IMR-90 (cell line): Measurements from ENCODE around the gene RHBDF2. TPM values are rescaled to one million over a fixed set of nuclear protein-coding genes. Genes with fewer than 3 reads are reported as not detected.

ENCODE experiments used
- ATAC-seq: fragments of 200-7000 bp; cut with Tn5 transposase; 2 replicates; pipeline ENCODE4 v1.9.1; 2020; ENCODE audit warnings: low read depth, mild to moderate bottlenecking, moderate library complexity
- BruUV-seq: library from RNA; stranded (reverse); fragments of 400-500 nt; replicated peaks from 2 replicates; lab custom pipeline; 2021; lab: Mats Ljungman, UMichigan
- CTCF ChIA-PET: fragments of 300-600 bp; formaldehyde crosslinking; extraction: SDS; loops from one replicate; lab custom pipeline; 2021; ENCODE audit warnings: antibody characterized with exemption; lab: Yijun Ruan, JAX
- POLR2A ChIA-PET: fragments of 300-600 bp; sonication (Branson Sonifier 250); formaldehyde crosslinking; loops from one replicate; lab custom pipeline; 2022; ENCODE audit warnings: antibody characterized with exemption; ENCODE audit not compliant: unreplicated experiment; lab: Charles Lee
- DNase-seq: peaks from one replicate; pipeline ENCODE4 v3.0.0; 2013
- H2AFZ ChIP-seq: replicated peaks from 2 replicates; pipeline ENCODE3; 2013; ENCODE audit warnings: low read length, mild to moderate bottlenecking; ENCODE audit not compliant: poor library complexity
- H2AK5ac ChIP-seq: 2 replicates; pipeline ENCODE4 v1.6.1; 2013; ENCODE audit warnings: low read depth, low read length, inconsistent platforms
- H2AK9ac ChIP-seq: replicated peaks from 2 replicates; pipeline ENCODE3; 2013; ENCODE audit warnings: mild to moderate bottlenecking, low read depth, low read length, moderate library complexity; ENCODE audit not compliant: poor library complexity
- H2BK120ac ChIP-seq: 2 replicates; pipeline ENCODE4 v1.6.1; 2013; ENCODE audit warnings: low read depth, low read length, inconsistent platforms
- H2BK15ac ChIP-seq: 3 replicates; pipeline ENCODE4 v1.6.1; 2013; ENCODE audit warnings: low read depth, low read length, inconsistent platforms
- H2BK20ac ChIP-seq: 2 replicates; pipeline ENCODE4 v1.6.1; 2013; ENCODE audit warnings: low read depth, mild to moderate bottlenecking, inconsistent platforms, low read length, moderate library complexity
- H2BK5ac ChIP-seq: 2 replicates; pipeline ENCODE4 v1.6.1; 2013; ENCODE audit warnings: mild to moderate bottlenecking, low read depth, low read length, inconsistent platforms; ENCODE audit not compliant: poor library complexity, severe bottlenecking
- H3K14ac ChIP-seq: replicated peaks from 2 replicates; pipeline ENCODE4 v1.6.1; 2013; ENCODE audit warnings: low read depth, low read length, inconsistent platforms
- H3K18ac ChIP-seq: 2 replicates; pipeline ENCODE4 v1.6.1; 2013; ENCODE audit warnings: low read depth, low read length, control low read depth
- H3K23ac ChIP-seq: 2 replicates; pipeline ENCODE4 v1.6.1; 2013; ENCODE audit warnings: low read depth, low read length, inconsistent platforms
- H3K27ac ChIP-seq: 2 replicates; pipeline ENCODE4 v1.5.1; 2013; ENCODE audit warnings: mild to moderate bottlenecking, control low read depth, low read length; ENCODE audit not compliant: insufficient read depth
- H3K27me3 ChIP-seq: 2 replicates; pipeline ENCODE4 v1.6.1; 2013; ENCODE audit warnings: low read length; ENCODE audit not compliant: control insufficient read depth, insufficient read depth
- H3K36me3 ChIP-seq: 2 replicates; pipeline ENCODE4 v1.6.1; 2013; ENCODE audit warnings: low read length, mixed read lengths; ENCODE audit not compliant: control insufficient read depth, insufficient read depth
- H3K4ac ChIP-seq: 2 replicates; pipeline ENCODE4 v1.6.1; 2013; ENCODE audit warnings: low read depth, low read length, inconsistent platforms
- H3K4me1 ChIP-seq: 2 replicates; pipeline ENCODE4 v1.6.1; 2013; ENCODE audit warnings: low read length, mixed read lengths; ENCODE audit not compliant: control insufficient read depth, insufficient read depth
- H3K4me2 ChIP-seq: 2 replicates; pipeline ENCODE4 v1.6.1; 2013; ENCODE audit warnings: low read depth, mild to moderate bottlenecking, control low read depth, low read length, moderate library complexity
- H3K4me3 ChIP-seq: 2 replicates; pipeline ENCODE4 v1.5.1; 2013; ENCODE audit warnings: low read depth, mild to moderate bottlenecking, control low read depth, low read length, moderate library complexity; ENCODE audit not compliant: insufficient read depth
- H3K56ac ChIP-seq: 2 replicates; pipeline ENCODE4 v1.6.1; 2013; ENCODE audit warnings: low read length, inconsistent platforms; ENCODE audit not compliant: insufficient read depth; ENCODE audit errors: extremely low read depth
- H3K79me1 ChIP-seq, 2 experiments: 2 replicates each; pipeline ENCODE4 v1.6.1; 2013; ENCODE audit warnings: low read length in 2 of 2, inconsistent platforms in 1 of 2, low read depth in 1 of 2
- H3K9ac ChIP-seq: 2 replicates; pipeline ENCODE4 v1.6.1; 2013; ENCODE audit warnings: low read depth, low read length, control low read depth
- H3K9me1 ChIP-seq: 2 replicates; pipeline ENCODE4 v1.6.1; 2013; ENCODE audit warnings: low read length, inconsistent platforms; ENCODE audit not compliant: insufficient read depth
- H3K9me3 ChIP-seq: 2 replicates; pipeline ENCODE4 v1.6.1; 2013; ENCODE audit warnings: low read length; ENCODE audit not compliant: control insufficient read depth, insufficient read depth
- H4K20me1 ChIP-seq: 2 replicates; pipeline ENCODE4 v1.6.1; 2013; ENCODE audit warnings: low read length, inconsistent platforms; ENCODE audit not compliant: insufficient read depth
- H4K5ac ChIP-seq: 2 replicates; pipeline ENCODE4 v1.6.1; 2013; ENCODE audit warnings: mild to moderate bottlenecking, low read depth, low read length, control low read depth
- H4K8ac ChIP-seq, 2 experiments: 2 replicates each; pipeline ENCODE4 v1.6.1; 2013; ENCODE audit warnings: low read depth in 2 of 2, low read length in 2 of 2, control low read depth in 1 of 2, inconsistent platforms in 1 of 2
- H4K91ac ChIP-seq: 2 replicates; pipeline ENCODE4 v1.6.1; 2013; ENCODE audit warnings: low read depth, low read length, inconsistent platforms; ENCODE audit not compliant: insufficient read depth
- CEBPB ChIP-seq: IDR thresholded peaks from 2 replicates; pipeline ENCODE4 v1.6.1; 2012; ENCODE audit warnings: low read depth, low read length, improper control_type of control experiment
- CHD1 ChIP-seq: IDR thresholded peaks from 2 replicates; pipeline ENCODE4 v1.6.1; 2012; ENCODE audit warnings: low read depth, low read length, improper control_type of control experiment
- ELK1 ChIP-seq: fragments of 150-350 bp; IDR thresholded peaks from 2 replicates; pipeline ENCODE4 v1.6.1; 2016; ENCODE audit warnings: low read depth, mild to moderate bottlenecking, low read length, moderate library complexity, borderline replicate concordance
- NFE2L2 ChIP-seq: fragments of 150-350 bp; IDR thresholded peaks from 2 replicates; pipeline ENCODE4 v1.6.1; 2016; ENCODE audit warnings: low read depth, mild to moderate bottlenecking, low read length
- POLR2A ChIP-seq: IDR thresholded peaks from 2 replicates; pipeline ENCODE4 v1.6.1; 2012; ENCODE audit warnings: mild to moderate bottlenecking, low read depth, low read length
- RAD21 ChIP-seq: IDR thresholded peaks from 2 replicates; pipeline ENCODE4 v1.6.1; 2012; ENCODE audit warnings: low read length, improper control_type of control experiment
- RCOR1 ChIP-seq: IDR thresholded peaks from 2 replicates; pipeline ENCODE4 v1.6.1; 2012; ENCODE audit warnings: mild to moderate bottlenecking, low read length, improper control_type of control experiment; ENCODE audit not compliant: insufficient replicate concordance
- RFX5 ChIP-seq: IDR thresholded peaks from 2 replicates; pipeline ENCODE4 v1.8.0; 2012; ENCODE audit warnings: low read depth, mild to moderate bottlenecking, low read length, moderate library complexity
- WGBS, 2 experiments: methylation state at CpG; one replicate each; pipeline versions ENCODE4 v1.1.5 to v1.1.7; 2013; ENCODE audit warnings: missing lambda C conversion rate in 2 of 2; ENCODE audit not compliant: insufficient read length in 1 of 2; ENCODE audit errors: extremely low coverage in 2 of 2; 5-methylcytosine and 5-hydroxymethylcytosine counted together
- dilution Hi-C: fragments of 300-500 bp; cut with HindIII; formaldehyde crosslinking; loops from one replicate; pipeline ENCODE4 v1.14.3; 2018; ENCODE audit warnings: low sequenced_read_pairs; ENCODE audit not compliant: unreplicated experiment
- in situ Hi-C: fragments of 300-500 bp; cut with MboI; formaldehyde crosslinking; loops from 3 replicates; pipeline ENCODE4 v1.14.3; 2019; ENCODE audit warnings: low sequenced_read_pairs, inconsistent platforms, mixed read lengths
- intact Hi-C: fragments of 100-400 bp; cut with micrococcal nuclease; formaldehyde crosslinking; loops from 2 replicates; pipeline ENCODE4 v1.10.0; 2022
- polyA plus RNA-seq, 3 experiments: library from polyadenylated mRNA; depleted of rRNA; stranded (reverse); fragments of >200 nt; gene quantifications; 2 replicates each; pipeline ENCODE4 v1.2.3, GENCODE V29; 2012; ENCODE audit warnings: low replicate concordance in 1 of 3
- total RNA-seq: library from RNA; depleted of rRNA; stranded (reverse); fragments of >200 nt; gene quantifications from 2 replicates; pipeline ENCODE4 v1.2.3, GENCODE V29; 2012
- TF ChIP-seq, protein P1 (sequence below): conservative IDR thresholded peaks from 2 replicates; pipeline ENCODE4 v1.5.1; 2012; ENCODE audit warnings: mild to moderate bottlenecking, low read depth, low read length, improper control_type of control experiment

Gene RHBDF2
- total and polyA plus RNA-seq, 2 of the 4 experiments (the other 2 are of a cell fraction) = 1.3 to 8.3 TPM

DNA sequence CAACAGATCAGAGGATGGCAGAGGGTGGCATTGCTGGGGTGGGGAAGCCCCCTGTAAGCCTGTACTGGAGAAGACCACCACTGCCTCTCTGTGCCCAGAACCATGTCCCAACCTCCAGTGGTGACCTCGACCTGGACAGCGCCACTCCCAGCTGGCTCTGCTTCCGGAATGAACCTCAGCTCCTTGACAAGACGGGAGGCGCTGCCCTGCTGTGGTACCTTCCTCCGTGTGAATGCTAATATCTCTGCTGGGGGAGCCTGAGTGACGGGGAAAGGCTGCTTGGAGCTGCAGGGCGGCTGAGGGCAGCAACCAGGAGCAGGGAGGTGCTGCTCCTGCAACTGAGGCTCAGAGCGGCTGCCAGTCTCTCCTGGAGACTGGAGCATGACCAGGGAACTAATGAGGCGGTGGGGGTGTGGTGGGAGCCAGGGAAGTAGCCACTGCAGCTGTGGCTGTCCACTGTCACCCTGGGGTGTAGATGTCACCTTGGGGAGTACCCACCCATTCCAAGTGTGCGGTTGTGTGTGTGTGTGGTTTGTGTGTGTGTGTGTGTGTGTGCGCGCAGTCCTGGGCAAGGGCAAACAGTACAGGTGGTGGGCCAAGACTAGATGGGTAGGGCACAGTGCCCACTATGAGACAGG is 44.8 kb upstream of the RHBDF2 start:
- Histone ChIP-seq H4K20me1 (peaks cover 6% of the 10 kb centered on the region; the same call in 1 of the 2 replicates), H3K9ac (no peak overlapping the region), H2BK5ac (peak overlapping the region; percentile 92), H4K91ac (peak overlapping the region; percentile 75), H3K14ac (peak overlapping the region; percentile 61; the same call in 1 of the 2 replicates), H3K27me3 (no peaks in the 10 kb centered on the region), H2AK9ac (peak overlapping the region; percentile 69), H3K79me1 (0 out of 4 replicates have a peak, but pooled peaks cover 0 to 12% of the 10 kb centered on the region in 2 experiments), H2BK120ac (peak overlapping the region; percentile 78), H2BK15ac (peak overlapping the region; percentile 57; the same call in 2 of the 3 replicates), H3K56ac (no peak overlapping the region), H2AFZ (peak overlapping the region; percentile 45), H2BK20ac (peak overlapping the region; percentile 82), H3K27ac (peak overlapping the region; percentile 68), H4K5ac (peak overlapping the region; percentile 54), H3K36me3 (no peaks in the 10 kb centered on the region), H3K23ac (peak overlapping the region; percentile 64; the same call in 1 of the 2 replicates), H3K4me3 (no peak overlapping the region), H3K9me3 (no peaks in the 10 kb centered on the region), H3K9me1 (peaks cover 20% of the 10 kb centered on the region), H3K4me2 (peak overlapping the region; percentile 48), H3K18ac (peak overlapping the region; percentile 56), H3K4me1 (peaks cover 21% of the 10 kb centered on the region), H4K8ac (peak overlapping the region in 1 of 2 experiments; percentile 62; a peak in 2 of 4 replicates), H3K4ac (peak overlapping the region; percentile 88), H2AK5ac (peak overlapping the region; percentile 93)
- ChIA-PET CTCF (interaction anchor here (0.6 to 1.4 kb wide), 13 partner anchors 11 to 176 kb away, joined by 3 to 9 read pairs (median 3); partner anchors contain the start of gene UBE2O), POLR2A (interaction anchor here (1.1 kb wide), 1 partner anchor 18 kb away, joined by 3 read pairs; no protein-coding TSS in a partner anchor)
- ATAC-seq = no peak
- 79% methylated on average over 6 of the region's 13 CpGs; no CpG with 5 or more reads in 1 of the 2 experiments for WGBS, 2 experiments
- TF ChIP-seq, protein P1, sequence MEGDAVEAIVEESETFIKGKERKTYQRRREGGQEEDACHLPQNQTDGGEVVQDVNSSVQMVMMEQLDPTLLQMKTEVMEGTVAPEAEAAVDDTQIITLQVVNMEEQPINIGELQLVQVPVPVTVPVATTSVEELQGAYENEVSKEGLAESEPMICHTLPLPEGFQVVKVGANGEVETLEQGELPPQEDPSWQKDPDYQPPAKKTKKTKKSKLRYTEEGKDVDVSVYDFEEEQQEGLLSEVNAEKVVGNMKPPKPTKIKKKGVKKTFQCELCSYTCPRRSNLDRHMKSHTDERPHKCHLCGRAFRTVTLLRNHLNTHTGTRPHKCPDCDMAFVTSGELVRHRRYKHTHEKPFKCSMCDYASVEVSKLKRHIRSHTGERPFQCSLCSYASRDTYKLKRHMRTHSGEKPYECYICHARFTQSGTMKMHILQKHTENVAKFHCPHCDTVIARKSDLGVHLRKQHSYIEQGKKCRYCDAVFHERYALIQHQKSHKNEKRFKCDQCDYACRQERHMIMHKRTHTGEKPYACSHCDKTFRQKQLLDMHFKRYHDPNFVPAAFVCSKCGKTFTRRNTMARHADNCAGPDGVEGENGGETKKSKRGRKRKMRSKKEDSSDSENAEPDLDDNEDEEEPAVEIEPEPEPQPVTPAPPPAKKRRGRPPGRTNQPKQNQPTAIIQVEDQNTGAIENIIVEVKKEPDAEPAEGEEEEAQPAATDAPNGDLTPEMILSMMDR = no peak
- no peak for TF ChIP-seq NFE2L2
- TF ChIP-seq CEBPB = no peak
- TF ChIP-seq RAD21 = no peak
- TF ChIP-seq RFX5 = no peak
- no peak for TF ChIP-seq ELK1
- TF ChIP-seq RCOR1 = no peak
- no peak for TF ChIP-seq CHD1
- no peak for TF ChIP-seq POLR2A
- DNase-seq = no peak
- no TSS peak for BruUV-seq
- dilution Hi-C loops (no loop called here), in situ Hi-C loops (no loop called here), intact Hi-C loops (no loop called here)
